Erythroblast (primary cell): ENCODE data around the gene ADAMTS1.

Experiments
- GATA1 ChIP-seq: IDR thresholded peaks from 2 replicates; pipeline ENCODE4 v1.6.1; 2011; ENCODE audit warnings: low read depth, mild to moderate bottlenecking, control low read depth, low read length, moderate library complexity
- POLR2A ChIP-seq: IDR thresholded peaks from 2 replicates; pipeline ENCODE4 v1.6.1; 2011; ENCODE audit warnings: mild to moderate bottlenecking, low read length

DNA sequence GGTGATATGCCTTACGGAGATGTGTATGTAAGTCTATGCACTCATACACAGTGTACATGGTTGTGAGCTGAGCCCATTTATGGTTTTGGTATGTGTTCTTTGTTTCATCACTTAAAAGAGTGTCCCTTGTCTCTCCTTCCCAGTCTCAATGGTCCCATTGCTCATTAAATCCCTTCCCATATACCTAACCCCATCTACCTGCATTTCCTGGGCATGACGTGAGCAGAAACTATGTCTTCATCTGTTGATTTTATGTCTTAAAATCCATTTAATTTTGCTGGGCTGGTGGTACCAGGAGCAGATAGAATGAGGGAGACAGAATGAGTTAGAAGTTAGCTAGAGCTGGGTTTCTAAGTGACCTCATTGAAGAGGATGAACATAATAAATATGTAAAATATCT, 44.8 kb downstream of the ADAMTS1 start:
- no peak for TF ChIP-seq POLR2A
- no peak for TF ChIP-seq GATA1
